H9 (cell line): Measurements from ENCODE around the gene POU6F2. TPM values are rescaled to one million over a fixed set of nuclear protein-coding genes. Genes with fewer than 3 reads are reported as not detected.

ENCODE experiments used
- DNase-seq: peaks from one replicate; pipeline ENCODE4 v3.0.0-alpha.2; 2017
- H2AFZ ChIP-seq: one replicate; pipeline ENCODE4 v1.6.1; 2013; ENCODE audit warnings: mild to moderate bottlenecking, low read length, control low read depth, moderate library complexity
- H2AK5ac ChIP-seq: 2 replicates; pipeline ENCODE4 v1.6.1; 2013; ENCODE audit warnings: low read length, control low read depth, mixed read lengths; ENCODE audit not compliant: insufficient read length
- H2BK120ac ChIP-seq: one replicate; pipeline ENCODE4 v1.6.1; 2013; ENCODE audit warnings: low read depth, mild to moderate bottlenecking, low read length, control low read depth, inconsistent platforms; ENCODE audit not compliant: poor library complexity, severe bottlenecking
- H2BK12ac ChIP-seq: 2 replicates; pipeline ENCODE4 v1.6.1; 2013; ENCODE audit warnings: low read length, control low read depth, mixed read lengths, low read depth; ENCODE audit not compliant: insufficient read length
- H2BK15ac ChIP-seq: 2 replicates; pipeline ENCODE4 v1.6.1; 2013; ENCODE audit warnings: low read depth, low read length, control low read depth
- H2BK20ac ChIP-seq: one replicate; pipeline ENCODE4 v1.6.1; 2013; ENCODE audit warnings: low read depth, mild to moderate bottlenecking, low read length, control low read depth, inconsistent platforms; ENCODE audit not compliant: poor library complexity, severe bottlenecking
- H2BK5ac ChIP-seq: 2 replicates; pipeline ENCODE4 v1.6.1; 2013; ENCODE audit warnings: low read length, control low read depth, mixed read lengths; ENCODE audit not compliant: insufficient read length
- H3K14ac ChIP-seq: 2 replicates; pipeline ENCODE4 v1.6.1; 2013; ENCODE audit warnings: low read length, control low read depth; ENCODE audit not compliant: insufficient read depth
- H3K18ac ChIP-seq: 2 replicates; pipeline ENCODE4 v1.6.1; 2013; ENCODE audit warnings: low read depth, mild to moderate bottlenecking, mixed read lengths, low read length, control low read depth; ENCODE audit not compliant: insufficient read length
- H3K23ac ChIP-seq: 2 replicates; pipeline ENCODE4 v1.6.1; 2013; ENCODE audit warnings: low read length, control low read depth, mixed read lengths, low read depth; ENCODE audit not compliant: insufficient read length
- H3K23me2 ChIP-seq: 2 replicates; pipeline ENCODE4 v1.6.1; 2013; ENCODE audit warnings: low read depth, mild to moderate bottlenecking, mixed read lengths, low read length, control low read depth; ENCODE audit not compliant: insufficient read length, poor library complexity, severe bottlenecking
- H3K27ac ChIP-seq: 2 replicates; pipeline ENCODE4 v1.5.1; 2013; ENCODE audit warnings: low read length, control low read depth, mixed read lengths, low read depth; ENCODE audit not compliant: insufficient read length
- H3K27me3 ChIP-seq: 2 replicates; pipeline ENCODE4 v1.6.1; 2013; ENCODE audit warnings: low read length, control low read depth, inconsistent platforms; ENCODE audit not compliant: insufficient read depth
- H3K4ac ChIP-seq: 2 replicates; pipeline ENCODE4 v1.6.1; 2013; ENCODE audit warnings: low read depth, mild to moderate bottlenecking, control low read depth, inconsistent platforms, low read length, moderate library complexity
- H3K4me1 ChIP-seq: 2 replicates; pipeline ENCODE4 v1.6.1; 2013; ENCODE audit warnings: low read length, control low read depth, inconsistent platforms; ENCODE audit not compliant: insufficient read depth
- H3K4me2 ChIP-seq: 2 replicates; pipeline ENCODE4 v1.6.1; 2013; ENCODE audit warnings: low read length, control low read depth, mixed read lengths; ENCODE audit not compliant: insufficient read length, insufficient read depth
- H3K56ac ChIP-seq: 2 replicates; pipeline ENCODE4 v1.6.1; 2013; ENCODE audit warnings: low read depth, mild to moderate bottlenecking, mixed read lengths, low read length, control low read depth; ENCODE audit not compliant: insufficient read length
- H3K79me1 ChIP-seq: 2 replicates; pipeline ENCODE4 v1.6.1; 2013; ENCODE audit warnings: low read depth, mild to moderate bottlenecking, moderate library complexity, low read length, control low read depth, inconsistent platforms; ENCODE audit not compliant: insufficient read depth, poor library complexity, severe bottlenecking
- H3K79me2 ChIP-seq: 2 replicates; pipeline ENCODE4 v1.6.1; 2013; ENCODE audit warnings: low read length, control low read depth, inconsistent platforms; ENCODE audit not compliant: insufficient read depth
- H3K9ac ChIP-seq: 2 replicates; pipeline ENCODE4 v1.6.1; 2013; ENCODE audit warnings: low read length, control low read depth, mixed read lengths; ENCODE audit not compliant: insufficient read length; ENCODE audit errors: extremely low read depth
- H3K9me3 ChIP-seq: one replicate; pipeline ENCODE4 v1.6.1; 2013; ENCODE audit warnings: low read depth, low read length, inconsistent platforms; ENCODE audit not compliant: control insufficient read depth
- H3T11ph ChIP-seq: one replicate; pipeline ENCODE4 v1.6.1; 2013; ENCODE audit warnings: mild to moderate bottlenecking, low read length, control low read depth, inconsistent platforms
- H4K20me1 ChIP-seq: one replicate; pipeline ENCODE4 v1.6.1; 2013; ENCODE audit not compliant: control insufficient read depth, insufficient read length, insufficient read depth
- H4K5ac ChIP-seq: 2 replicates; pipeline ENCODE4 v1.6.1; 2013; ENCODE audit warnings: low read depth, mild to moderate bottlenecking, mixed read lengths, low read length, control low read depth; ENCODE audit not compliant: insufficient read length
- H4K8ac ChIP-seq: replicated peaks from 2 replicates; pipeline ENCODE4 v1.6.1; 2013; ENCODE audit warnings: low read length, control low read depth, mixed read lengths, low read depth; ENCODE audit not compliant: insufficient read length
- H4K91ac ChIP-seq: 2 replicates; pipeline ENCODE4 v1.6.1; 2013; ENCODE audit warnings: low read depth, mild to moderate bottlenecking, moderate library complexity, mixed read lengths, low read length, control low read depth; ENCODE audit not compliant: insufficient read length
- H3K27ac Mint-ChIP-seq, 3 experiments: 2 replicates in 2 of 3; 3 replicates in 1 of 3; pipeline ENCODE4 v1.8.0; 2020 to 2021; ENCODE audit warnings: mixed read lengths in 3 of 3, mild to moderate bottlenecking in 1 of 3, moderate library complexity in 1 of 3
- H3K27me3 Mint-ChIP-seq: 2 replicates; pipeline ENCODE4 v1.8.0; 2021; ENCODE audit warnings: low read depth, mild to moderate bottlenecking, moderate library complexity, mixed read lengths
- H3K36me3 Mint-ChIP-seq, 3 experiments: 2 replicates in 2 of 3; 3 replicates in 1 of 3; pipeline ENCODE4 v1.8.0; 2020 to 2021; ENCODE audit warnings: low read depth in 3 of 3, mixed read lengths in 3 of 3; ENCODE audit not compliant: insufficient read depth in 1 of 3
- H3K4me1 Mint-ChIP-seq, 2 experiments: 2 replicates each; pipeline ENCODE4 v1.8.0; 2020; ENCODE audit warnings: mixed read lengths in 2 of 2
- H3K4me3 Mint-ChIP-seq, 2 experiments: 2 replicates in 1 of 2; 3 replicates in 1 of 2; pipeline ENCODE4 v1.8.0; 2020 to 2021; ENCODE audit warnings: mild to moderate bottlenecking in 2 of 2, mixed read lengths in 2 of 2, moderate library complexity in 1 of 2
- H3K9me3 Mint-ChIP-seq, 2 experiments: 2 replicates in 1 of 2; 3 replicates in 1 of 2; pipeline ENCODE4 v1.8.0; 2020; ENCODE audit warnings: mild to moderate bottlenecking in 2 of 2, mixed read lengths in 2 of 2, moderate library complexity in 1 of 2
- CTCF ChIP-seq: fragments of 200-600 bp; sonication (generic); conservative IDR thresholded peaks from 3 replicates; pipeline ENCODE4 v1.8.0; 2021; ENCODE audit warnings: antibody characterized with exemption, mild to moderate bottlenecking
- WGBS: extraction: QIAGEN DNeasy Blood & Tissue Kit; methylation state at CpG from one replicate; pipeline ENCODE4 v1.1.7; 2013; ENCODE audit warnings: missing lambda C conversion rate, low lambda C conversion rate, mixed read lengths; ENCODE audit not compliant: insufficient read length; ENCODE audit errors: extremely low coverage; 5-methylcytosine and 5-hydroxymethylcytosine counted together
- total RNA-seq: library from RNA; stranded (reverse); gene quantifications from 2 replicates; pipeline ENCODE4 v1.2.1, GENCODE V29; 2021

The POU6F2 gene
- total RNA-seq, 1 experiment from 2014 or later: 1.9 TPM

- no peaks in the 10 kb centered on the region for H3K23me2 ChIP-seq
- no peaks in the 10 kb centered on the region; the same call in 1 of the 2 replicates for H3K4me1 ChIP-seq
- Mint-ChIP-seq H3K27me3 (no peaks in the 10 kb centered on the region), H3K36me3 (peaks cover 0 to 9% (median 0%) of the 10 kb centered on the region in 3 experiments; a peak in 3 of 7 replicates), H3K27ac (peak overlapping the region in 1 of 3 experiments; percentile 9; a peak in 1 of 7 replicates), H3K4me1 (peaks cover 0 to under 1% of the 10 kb centered on the region in 2 experiments; a peak in 1 of 4 replicates), H3K4me3 (no peak overlapping the region), H3K9me3 (peaks cover 3 to 7% of the 10 kb centered on the region in 2 experiments; a peak in 2 of 5 replicates)
- no peak overlapping the region for H2BK12ac ChIP-seq
- DNase-seq: no peak
- H4K8ac ChIP-seq: no peak overlapping the region
- H4K5ac ChIP-seq: no peak overlapping the region
- H3K4ac ChIP-seq: no peak overlapping the region
- no peaks in the 10 kb centered on the region for H3K79me2 ChIP-seq
- no peak overlapping the region for H4K91ac ChIP-seq
- H2AFZ ChIP-seq: no peak overlapping the region
- H3K27me3 ChIP-seq: no peaks in the 10 kb centered on the region
- H3K18ac ChIP-seq: no peak overlapping the region
- no peak overlapping the region for H3K9ac ChIP-seq
- H2AK5ac ChIP-seq: no peak overlapping the region
- H3K9me3 ChIP-seq: no peaks in the 10 kb centered on the region
- H2BK5ac ChIP-seq: no peak overlapping the region
- H3K79me1 ChIP-seq: no peaks in the 10 kb centered on the region
- no peak overlapping the region for H2BK120ac ChIP-seq
- no peak for TF ChIP-seq CTCF
- no peak overlapping the region for H3T11ph ChIP-seq
- H3K56ac ChIP-seq: no peak overlapping the region
- no peak overlapping the region for H3K23ac ChIP-seq
- H3K14ac ChIP-seq: no peak overlapping the region
- H3K4me2 ChIP-seq: no peak overlapping the region
- no peak overlapping the region for H2BK15ac ChIP-seq
- H4K20me1 ChIP-seq: no peaks in the 10 kb centered on the region
- WGBS: no CpG with 5 or more reads among the region's 1 CpG
- no peak overlapping the region for H3K27ac ChIP-seq
- no peak overlapping the region for H2BK20ac ChIP-seq
Observed at GRCh38 chr7:39365751-39366295, 388.1 kb downstream of the POU6F2 start.
